HG03342 (cell line): ENCODE data around the gene RHBDL1.

ENCODE experiments used
- ATAC-seq: cut with Tn5 transposase; IDR thresholded peaks from one replicate; pipeline ENCODE4 v1.9.1; 2021; ENCODE audit warnings: mild to moderate bottlenecking, moderate library complexity; ENCODE audit not compliant: unreplicated experiment

The RHBDL1 gene

DNA sequence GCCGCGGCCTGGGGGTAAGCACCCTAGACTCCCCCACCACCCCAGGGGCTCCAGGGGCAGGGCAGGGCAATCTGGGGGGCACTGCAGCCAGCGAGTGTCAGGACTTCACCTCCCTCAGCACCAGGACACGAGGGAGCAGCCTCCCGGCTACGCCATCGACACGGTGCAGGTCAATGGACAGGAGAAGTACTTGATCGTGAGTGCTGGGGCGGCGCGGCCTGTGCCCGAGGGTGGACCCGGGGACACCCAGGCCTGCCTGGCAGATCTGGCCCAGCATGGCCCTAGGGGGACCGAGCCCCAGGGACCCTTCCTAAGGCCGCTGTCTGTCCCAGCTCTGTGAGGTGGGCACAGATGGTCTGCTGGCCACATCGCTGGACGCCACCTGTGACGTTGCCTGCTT lies 3.1 kb upstream of the RHBDL1 start:
- no peak for ATAC-seq

- no peak for ATAC-seq
Measured at GRCh38 chr16:672851-673250, 2.6 kb upstream of the RHBDL1 start.

- no peak for ATAC-seq
Measured at GRCh38 chr16:673399-673991, 2.0 kb upstream of the RHBDL1 start.

GRCh38 chr16:674214-674881 lies 1.1 kb upstream of the RHBDL1 start:
- ATAC-seq = no peak

DNA sequence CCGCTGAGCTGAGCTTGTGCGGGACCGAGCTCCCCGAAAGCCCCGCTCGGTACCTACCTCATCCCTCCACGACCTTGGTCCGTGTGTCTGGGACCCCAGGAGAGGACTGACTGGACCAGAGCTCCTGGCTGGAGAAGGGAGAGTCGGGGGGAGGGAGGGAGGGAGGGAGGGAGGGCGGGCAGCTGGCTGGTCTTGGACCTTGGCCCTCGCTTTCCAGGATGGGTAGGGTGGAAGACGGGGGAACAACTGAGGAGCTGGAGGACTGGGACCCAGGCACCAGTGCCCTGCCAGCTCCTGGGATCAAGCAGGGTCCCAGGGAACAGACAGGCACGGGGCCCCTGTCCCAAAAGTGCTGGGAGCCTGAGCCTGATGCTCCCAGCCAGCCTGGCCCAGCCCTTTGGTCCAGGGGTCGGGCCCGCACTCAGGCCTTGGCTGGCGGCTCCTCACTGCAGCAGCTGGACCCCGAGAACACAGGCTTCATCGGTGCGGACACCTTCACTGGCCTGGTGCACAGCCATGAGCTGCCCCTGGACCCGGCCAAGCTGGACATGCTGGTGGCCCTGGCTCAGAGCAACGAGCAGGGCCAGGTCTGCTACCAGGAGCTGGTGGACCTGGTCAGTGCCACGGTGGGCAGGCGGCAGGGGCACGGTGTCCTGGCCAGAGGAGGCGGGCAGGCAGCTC lies 553 bp downstream of the RHBDL1 start:
- no peak for ATAC-seq

GRCh38 chr16:676565-676902 lies 1.1 kb downstream of the RHBDL1 start:
- ATAC-seq = no peak

GRCh38 chr16:676913-677312 lies 1.4 kb downstream of the RHBDL1 start:
- no peak for ATAC-seq

DNA sequence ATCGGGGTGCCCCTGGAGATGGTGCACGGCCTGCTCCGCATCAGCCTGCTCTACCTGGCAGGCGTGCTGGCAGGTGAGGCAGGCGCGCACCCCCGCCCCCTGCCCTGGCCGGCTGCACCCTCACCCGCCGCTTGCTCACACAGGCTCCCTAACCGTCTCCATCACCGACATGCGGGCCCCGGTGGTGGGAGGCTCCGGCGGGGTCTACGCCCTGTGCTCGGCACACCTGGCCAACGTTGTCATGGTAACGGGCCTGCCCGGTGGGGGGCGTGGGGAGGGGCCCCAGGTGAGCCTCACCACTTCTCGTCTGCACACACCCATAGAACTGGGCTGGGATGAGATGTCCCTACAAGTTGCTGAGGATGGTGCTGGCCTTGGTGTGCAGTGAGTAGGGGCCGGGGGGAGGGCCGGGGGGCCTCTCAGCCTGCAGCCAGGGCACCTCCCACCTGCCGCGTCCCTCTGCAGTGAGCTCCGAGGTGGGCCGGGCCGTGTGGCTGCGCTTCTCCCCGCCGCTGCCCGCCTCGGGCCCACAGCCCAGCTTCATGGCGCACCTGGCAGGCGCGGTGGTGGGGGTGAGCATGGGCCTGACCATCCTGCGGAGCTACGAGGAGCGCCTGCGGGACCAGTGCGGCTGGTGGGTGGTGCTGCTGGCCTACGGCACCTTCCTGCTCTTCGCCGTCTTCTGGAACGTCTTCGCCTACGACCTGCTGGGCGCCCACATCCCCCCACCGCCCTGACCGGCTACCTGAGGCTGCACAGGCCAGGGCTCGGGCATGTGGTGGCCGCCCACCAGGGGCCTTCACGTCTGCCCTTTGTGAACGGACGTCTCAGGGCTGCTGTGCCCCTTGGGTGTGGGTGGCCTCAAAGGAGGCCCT lies 2.1 kb downstream of the RHBDL1 start:
- ATAC-seq = no peak

GRCh38 chr16:678209-678857 lies 2.9 kb downstream of the RHBDL1 start:
- ATAC-seq = no peak

DNA sequence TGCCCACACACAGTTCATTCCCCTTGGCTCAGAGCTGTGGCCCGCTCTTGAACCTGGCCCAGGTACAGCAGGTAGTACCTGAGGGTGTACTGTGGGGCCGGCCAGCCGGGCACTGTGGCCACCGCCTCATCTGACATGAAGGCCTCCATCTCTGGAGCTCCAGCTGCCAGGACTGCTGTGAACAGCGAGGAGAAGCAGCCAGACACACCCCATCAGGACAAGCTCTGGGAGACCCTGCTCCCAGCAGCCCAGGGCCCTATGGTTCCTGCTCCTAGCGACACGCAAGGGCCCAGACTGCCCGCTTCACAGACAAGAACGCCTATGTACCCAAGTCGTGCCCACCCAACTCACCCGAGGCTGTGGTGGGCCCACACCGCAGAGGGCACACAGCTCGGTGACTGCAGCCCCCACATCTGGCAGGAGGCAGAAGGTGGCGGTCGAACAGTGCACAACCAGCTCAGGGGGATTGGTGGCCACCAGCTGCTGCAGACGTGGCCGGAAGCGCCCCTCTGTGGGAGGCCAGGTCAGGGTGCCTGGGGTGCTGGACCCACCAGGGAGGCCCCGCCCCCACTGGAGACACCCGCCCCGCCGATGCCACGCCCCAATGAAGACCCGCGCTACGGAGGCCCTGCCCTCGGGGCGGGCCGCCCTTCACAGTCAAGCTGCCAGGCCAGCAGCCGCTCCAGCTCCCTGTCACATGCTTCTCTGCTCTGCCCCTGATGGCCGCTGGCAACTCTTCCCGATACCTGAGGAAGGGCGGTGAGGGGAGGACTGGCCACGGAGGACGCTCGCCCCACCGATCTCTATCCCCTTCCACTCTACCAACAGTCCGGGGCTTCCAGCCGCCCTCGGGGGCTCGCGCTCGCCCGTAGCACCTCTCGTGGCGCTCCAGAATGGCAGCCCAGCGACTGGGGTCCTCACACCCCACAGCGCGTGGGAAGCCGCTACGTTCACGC lies 3.7 kb downstream of the RHBDL1 start:
- ATAC-seq = no peak

GRCh38 chr16:679814-680624 lies 4.5 kb downstream of the RHBDL1 start, which contains the start of gene STUB1:
Gene STUB1, plus strand, starts transcription at chr16:680410. Its CDS starts 116 bp downstream, at chr16:680526.
- peak; percentile 31 for ATAC-seq

DNA sequence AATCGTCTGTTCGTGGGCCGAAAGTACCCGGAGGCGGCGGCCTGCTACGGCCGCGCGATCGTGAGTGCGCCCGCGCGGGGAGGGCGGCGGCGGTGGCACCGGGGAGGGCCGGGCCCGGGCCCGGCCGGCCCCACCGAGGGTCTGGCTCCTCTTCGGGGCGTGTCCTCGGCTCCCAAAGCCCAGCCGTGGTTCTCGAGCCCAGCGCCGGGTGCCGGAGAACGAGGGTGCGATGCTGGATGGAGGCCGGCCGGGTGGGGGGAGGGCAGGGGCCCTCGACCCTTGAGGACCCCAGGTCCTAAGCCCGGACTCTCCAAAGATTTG lies 5.1 kb downstream of the RHBDL1 start:
- ATAC-seq = no peak

DNA sequence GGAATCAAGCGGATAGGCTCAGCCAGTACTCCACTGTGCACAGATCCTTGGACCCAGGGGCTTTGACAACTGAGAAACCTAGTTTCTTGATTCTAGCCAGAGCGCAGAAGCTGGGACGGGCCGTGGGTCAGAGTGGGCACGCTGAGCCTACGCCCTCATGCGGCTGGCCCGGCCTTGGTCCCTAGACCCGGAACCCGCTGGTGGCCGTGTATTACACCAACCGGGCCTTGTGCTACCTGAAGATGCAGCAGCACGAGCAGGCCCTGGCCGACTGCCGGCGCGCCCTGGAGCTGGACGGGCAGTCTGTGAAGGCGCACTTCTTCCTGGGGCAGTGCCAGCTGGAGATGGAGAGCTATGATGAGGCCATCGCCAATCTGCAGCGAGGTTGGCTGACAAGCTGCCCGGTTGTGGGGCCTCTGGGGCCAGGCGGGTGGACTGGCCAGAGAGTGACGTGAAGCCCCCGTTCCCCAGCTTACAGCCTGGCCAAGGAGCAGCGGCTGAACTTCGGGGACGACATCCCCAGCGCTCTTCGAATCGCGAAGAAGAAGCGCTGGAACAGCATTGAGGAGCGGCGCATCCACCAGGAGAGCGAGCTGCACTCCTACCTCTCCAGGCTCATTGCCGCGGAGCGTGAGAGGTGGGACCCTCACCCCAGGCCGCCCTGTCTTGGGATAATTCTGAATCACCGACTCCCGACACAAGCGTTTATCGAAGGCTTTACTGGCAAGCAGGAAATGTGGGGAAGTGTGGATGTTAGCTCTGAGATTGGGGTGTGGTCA lies 5.7 kb downstream of the RHBDL1 start:
- no peak for ATAC-seq

GRCh38 chr16:681746-682427 lies 6.4 kb downstream of the RHBDL1 start:
- no peak for ATAC-seq

GRCh38 chr16:682493-683395 lies 7.3 kb downstream of the RHBDL1 start:
- ATAC-seq = no peak

GRCh38 chr16:683396-684070 lies 8.1 kb downstream of the RHBDL1 start:
- no peak for ATAC-seq
